ENCODE measurements around the gene CHDH.

Gene CHDH

DNA sequence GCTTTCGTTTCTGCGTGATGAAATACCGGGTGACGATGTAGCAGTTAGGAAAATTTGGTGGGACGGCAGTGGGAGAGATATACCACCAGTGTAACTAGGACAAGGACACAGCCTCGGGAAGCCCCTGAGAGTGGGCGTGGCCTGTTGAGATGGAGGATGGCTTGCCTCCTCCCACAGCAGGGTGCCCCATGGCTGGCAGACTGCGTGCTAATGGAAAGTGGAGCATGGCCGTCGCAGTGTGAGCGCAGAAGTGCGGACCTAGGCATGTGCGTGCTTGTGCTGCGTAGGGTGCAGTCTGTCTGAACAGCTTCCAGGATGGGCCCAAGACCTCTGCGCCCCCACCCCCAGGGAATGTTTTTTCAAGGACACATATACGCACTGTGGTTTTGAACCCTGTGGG is 56.8 kb downstream of the CHDH start:
- no peak for DNase-seq (ENCODE audit: low read depth)

GRCh38 chr3:53788038-53788437 is 58.2 kb downstream of the CHDH start:
- no peak for DNase-seq (ENCODE audit: low read depth)

DNA sequence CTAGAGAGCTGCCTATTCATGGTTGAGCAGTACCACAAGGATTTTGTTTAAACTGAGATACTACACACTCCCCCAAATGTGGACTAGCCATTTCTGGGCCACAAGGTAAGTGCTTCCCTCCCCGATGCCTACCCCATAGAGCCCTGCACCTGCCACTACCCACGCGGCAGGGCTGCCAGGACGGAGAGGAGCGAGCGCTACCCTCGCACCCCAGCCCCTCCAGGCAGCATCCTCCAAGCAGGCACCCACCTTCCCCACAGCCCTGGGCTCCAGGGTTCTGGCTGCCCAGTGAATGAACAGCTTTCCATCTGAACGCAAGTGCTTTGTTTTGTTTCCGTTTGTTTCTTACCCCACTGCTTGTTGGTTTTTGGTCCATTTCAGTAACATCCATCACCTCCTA is 59.2 kb downstream of the CHDH start:
- DNase-seq (ENCODE audit: low read depth): no peak

- no peak for DNase-seq (ENCODE audit: low read depth)
These were observed 65.4 kb downstream of the CHDH start for GRCh38 chr3:53780806-53781205.

DNA sequence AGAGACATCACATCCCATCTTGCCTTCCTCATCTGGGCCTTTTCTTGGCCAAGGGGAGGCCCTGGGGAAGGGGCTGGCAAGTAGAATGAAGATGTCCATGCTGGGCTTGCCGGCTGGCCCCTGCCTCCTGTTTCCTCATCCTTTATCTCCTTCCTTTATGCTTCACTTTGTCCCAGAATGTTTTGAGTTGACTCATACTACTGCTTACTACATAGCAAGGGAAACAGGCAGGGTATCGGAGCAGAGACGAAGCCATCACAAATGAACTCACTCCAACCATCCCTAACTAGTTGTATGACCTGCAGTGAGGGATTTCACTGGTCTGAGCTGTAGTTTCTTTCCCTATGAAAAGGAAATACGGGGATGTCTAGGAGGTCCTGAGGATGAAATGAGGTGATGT is 66.0 kb downstream of the CHDH start:
- DNase-seq (ENCODE audit: low read depth): no peak

GRCh38 chr3:53778153-53778552 is 68.1 kb downstream of the CHDH start:
- no peak for DNase-seq (ENCODE audit: low read depth)

DNA sequence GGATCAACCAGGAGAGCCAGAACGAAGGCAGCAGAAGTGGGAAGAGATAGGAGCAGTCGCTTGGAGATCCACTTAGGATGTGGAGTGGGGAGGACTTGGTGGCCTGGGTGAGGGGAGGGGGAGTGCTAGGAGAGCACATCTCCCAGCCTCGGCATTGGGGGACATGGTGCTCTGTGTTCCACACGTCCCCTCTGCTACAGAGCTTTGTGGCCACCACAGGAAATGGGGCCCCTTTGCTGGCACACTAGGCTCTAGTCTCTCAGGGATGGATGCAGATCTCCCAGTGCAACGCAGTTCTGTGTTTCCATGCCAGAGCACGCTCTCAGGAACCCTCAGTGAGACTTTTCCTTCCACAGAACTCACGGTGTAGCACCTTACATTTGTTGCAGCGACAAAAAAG is 68.8 kb downstream of the CHDH start:
- DNase-seq (ENCODE audit: low read depth): no peak

DNA sequence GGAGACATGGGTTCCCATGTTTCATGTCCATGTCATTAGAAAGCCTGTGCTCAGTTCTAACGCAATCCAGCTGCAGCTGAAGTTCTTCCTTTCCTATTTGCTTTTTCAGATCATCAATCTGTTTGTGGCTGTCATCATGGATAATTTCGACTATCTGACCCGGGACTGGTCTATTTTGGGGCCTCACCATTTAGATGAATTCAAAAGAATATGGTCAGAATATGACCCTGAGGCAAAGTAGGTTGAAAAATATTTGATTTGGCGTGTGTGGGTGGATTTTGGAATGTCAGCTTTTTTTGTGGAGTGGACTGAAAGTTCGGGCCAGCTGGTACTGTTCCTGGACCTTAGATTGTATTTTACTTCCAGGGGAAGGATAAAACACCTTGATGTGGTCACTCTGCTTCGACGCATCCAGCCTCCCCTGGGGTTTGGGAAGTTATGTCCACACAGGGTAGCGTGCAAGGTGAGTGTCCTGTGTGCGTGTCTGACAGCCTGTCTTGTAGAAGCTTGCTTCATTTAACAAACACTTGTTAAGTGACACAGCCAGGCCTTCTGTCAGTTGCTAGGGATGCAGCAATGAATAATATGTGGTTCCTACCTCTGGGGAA is 69.6 kb downstream of the CHDH start:
- DNase-seq (ENCODE audit: low read depth): no peak

DNA sequence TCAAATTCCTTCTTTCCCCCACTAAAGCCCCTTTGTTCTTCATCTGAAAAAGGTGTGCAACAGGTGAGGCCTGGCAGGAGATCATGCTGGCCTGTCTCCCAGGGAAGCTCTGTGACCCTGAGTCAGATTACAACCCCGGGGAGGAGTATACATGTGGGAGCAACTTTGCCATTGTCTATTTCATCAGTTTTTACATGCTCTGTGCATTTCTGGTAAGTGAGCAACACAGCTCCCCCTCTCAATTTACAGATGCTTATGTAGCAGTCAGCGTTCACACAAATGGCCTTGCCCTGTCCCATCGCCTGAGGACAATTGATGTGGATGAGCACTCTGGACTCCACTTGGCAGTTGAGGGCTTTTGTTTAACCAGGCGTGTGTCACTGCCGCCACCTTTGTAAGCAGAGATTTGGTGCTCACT is 70.4 kb downstream of the CHDH start:
- DNase-seq (ENCODE audit: low read depth): no peak

- DNase-seq (ENCODE audit: low read depth): no peak
These were observed 71.2 kb downstream of the CHDH start for GRCh38 chr3:53775018-53775417.

DNA sequence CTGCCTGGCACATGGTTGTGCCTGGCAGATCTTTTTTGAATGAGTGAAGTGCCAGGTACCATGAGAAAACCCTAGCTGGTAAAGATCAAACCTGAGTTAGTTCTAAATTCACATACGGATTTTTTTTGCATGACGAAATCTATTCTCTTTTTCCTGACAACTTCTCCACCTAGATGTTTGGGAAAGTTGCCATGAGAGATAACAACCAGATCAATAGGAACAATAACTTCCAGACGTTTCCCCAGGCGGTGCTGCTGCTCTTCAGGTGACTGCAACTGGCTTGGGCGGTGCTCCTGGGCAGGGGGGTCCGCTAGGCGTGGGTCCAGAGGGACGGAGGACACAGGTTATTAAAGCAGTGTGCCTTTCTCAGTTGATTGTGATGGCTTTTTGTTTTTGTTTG is 71.8 kb downstream of the CHDH start:
- DNase-seq (ENCODE audit: low read depth): no peak

DNA sequence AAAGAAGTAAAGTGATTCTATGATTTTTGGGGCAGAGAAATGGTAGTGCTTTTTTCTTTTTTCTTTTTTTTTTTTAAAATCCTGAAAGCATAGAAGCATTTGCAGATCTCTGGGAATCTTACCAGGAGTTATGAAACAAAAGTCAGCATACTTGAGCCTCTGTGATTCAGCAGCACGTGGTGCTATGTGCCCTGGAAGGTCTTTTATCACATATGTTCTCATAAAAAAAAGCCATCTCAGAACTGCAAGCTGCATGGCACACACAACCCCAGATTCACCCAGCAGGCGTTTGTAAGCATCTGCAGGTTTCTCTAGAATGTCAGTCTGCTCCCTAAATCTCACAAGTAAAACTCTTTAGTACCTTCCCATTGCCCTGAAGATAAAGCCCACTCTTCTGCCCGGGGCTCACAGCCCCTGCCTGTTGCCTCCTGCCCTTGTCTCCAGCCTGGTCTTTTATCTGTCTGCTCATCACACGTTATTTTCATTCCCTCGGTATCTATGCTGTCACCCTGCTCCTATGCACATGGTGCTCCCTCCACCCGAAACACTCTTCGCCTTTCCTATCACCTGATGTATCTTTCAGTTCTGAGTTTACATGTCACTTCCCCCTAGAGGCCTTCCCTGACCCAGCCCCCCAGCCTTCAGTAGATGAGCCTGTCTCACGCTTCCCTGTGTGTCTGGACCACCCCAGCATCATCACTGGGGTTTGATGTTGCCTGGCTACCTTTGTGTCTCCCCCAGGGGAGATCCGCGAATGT is 72.4 kb downstream of the CHDH start:
- DNase-seq (ENCODE audit: low read depth): no peak

- DNase-seq (ENCODE audit: low read depth): no peak
These were observed 73.2 kb downstream of the CHDH start for GRCh38 chr3:53773021-53773436.

DNA sequence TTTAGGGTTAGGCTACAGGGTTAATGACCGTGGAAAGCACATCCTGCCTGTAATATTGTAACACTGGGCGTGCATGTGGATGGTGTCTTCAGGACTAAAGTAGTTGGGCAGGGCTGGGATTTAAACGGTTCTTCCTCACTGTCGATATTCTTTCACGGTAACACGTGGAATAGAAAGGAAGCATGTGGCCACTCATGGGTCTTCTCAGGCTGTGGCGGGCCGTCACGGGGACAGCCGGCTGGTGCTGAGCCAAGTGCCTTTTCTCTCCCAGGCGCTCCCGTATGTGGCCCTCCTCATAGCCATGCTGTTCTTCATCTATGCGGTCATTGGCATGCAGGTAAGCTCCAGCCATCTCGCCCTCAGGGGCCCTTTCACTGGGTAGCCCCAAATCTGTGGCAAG is 73.7 kb downstream of the CHDH start:
- no peak for DNase-seq (ENCODE audit: low read depth)

GRCh38 chr3:53768478-53769459 is 77.5 kb downstream of the CHDH start:
- no peak for DNase-seq (ENCODE audit: low read depth)

- no peak for DNase-seq (ENCODE audit: low read depth)
These were observed 79.5 kb downstream of the CHDH start for GRCh38 chr3:53766706-53767105.

DNA sequence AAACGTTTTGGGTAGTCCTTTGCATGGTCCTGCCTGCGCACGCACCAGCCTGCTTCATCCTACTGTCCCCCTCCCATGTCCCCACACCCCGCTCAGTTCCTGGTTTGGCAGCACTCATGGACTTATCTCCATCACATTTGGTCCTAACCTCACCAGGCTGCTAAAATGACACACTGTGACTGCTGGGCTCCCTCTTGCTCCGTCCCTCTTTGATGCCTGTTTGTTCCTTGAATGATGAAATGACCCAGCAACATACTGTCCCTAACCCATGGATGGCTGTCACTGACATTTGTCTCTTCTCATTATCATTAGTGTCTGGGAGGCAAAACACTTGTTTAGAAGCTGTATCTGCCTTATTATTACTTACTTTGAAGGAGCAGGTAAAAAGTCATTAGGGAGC is 80.5 kb downstream of the CHDH start:
- no peak for DNase-seq (ENCODE audit: low read depth)

DNA sequence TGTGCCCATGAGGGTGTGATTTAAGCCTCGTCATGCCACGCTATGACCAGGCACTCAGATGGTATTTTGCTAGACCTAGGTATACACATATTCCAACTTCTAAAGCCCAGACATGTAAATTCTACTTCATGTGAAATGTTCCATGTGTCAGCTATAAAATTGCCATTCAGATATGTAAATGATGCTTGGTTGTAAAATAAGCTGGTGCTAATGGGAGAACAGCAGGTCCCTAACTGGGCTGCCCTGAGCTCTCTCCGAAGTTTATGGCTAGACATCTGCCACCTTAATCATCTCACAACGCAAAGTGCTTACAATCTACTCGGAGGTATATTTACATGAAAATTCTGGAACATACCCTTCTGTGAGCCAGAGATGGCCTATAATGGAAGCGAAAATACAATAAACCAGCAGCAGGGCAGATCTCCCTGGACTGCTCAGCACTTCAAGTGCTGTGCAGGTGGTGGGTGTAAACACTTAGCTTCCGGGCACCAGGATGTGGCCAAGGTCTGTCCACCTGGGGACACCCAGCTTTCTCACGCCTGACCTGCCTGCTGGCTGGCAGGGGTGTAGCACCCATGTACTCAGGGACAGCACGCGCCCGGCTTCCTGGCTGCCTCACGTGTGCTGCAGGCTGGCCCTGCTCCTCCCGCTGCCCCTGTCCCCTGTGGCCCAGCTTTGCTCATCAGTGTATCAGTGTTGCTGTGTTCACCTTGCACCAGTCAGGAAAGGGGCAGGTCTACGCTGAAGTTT is 82.0 kb downstream of the CHDH start:
- DNase-seq (ENCODE audit: low read depth): no peak

DNA sequence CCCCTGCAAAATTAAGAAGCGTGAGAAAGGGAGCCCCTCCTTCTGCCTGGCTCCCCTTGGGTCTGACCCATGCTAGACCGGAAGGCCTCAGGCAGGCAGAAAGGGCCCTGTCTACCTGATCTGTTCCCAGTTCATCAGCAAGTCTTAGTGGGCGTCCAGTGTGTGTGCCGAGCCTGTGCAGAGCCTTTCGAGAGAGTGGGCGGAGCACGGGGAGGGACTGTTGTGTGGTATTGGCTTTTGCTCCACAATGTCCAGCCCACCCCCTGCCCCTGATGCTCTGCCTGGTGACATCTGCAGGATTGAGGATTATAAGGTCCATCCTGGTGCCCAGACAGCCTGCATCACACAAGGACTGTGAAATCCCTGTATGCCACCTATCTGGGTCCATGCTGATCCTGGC is 82.9 kb downstream of the CHDH start:
- DNase-seq (ENCODE audit: low read depth): no peak

All from CMK (cell line).